ENCODE results near the gene PCDHGB4. TPM values are rescaled to one million over a fixed set of nuclear protein-coding genes. Genes with fewer than 3 reads are reported as not detected.

The PCDHGB4 gene
- total and polyA plus RNA-seq, 2 experiments from 2014 or later = 5.0 to 6.8 TPM

DNA sequence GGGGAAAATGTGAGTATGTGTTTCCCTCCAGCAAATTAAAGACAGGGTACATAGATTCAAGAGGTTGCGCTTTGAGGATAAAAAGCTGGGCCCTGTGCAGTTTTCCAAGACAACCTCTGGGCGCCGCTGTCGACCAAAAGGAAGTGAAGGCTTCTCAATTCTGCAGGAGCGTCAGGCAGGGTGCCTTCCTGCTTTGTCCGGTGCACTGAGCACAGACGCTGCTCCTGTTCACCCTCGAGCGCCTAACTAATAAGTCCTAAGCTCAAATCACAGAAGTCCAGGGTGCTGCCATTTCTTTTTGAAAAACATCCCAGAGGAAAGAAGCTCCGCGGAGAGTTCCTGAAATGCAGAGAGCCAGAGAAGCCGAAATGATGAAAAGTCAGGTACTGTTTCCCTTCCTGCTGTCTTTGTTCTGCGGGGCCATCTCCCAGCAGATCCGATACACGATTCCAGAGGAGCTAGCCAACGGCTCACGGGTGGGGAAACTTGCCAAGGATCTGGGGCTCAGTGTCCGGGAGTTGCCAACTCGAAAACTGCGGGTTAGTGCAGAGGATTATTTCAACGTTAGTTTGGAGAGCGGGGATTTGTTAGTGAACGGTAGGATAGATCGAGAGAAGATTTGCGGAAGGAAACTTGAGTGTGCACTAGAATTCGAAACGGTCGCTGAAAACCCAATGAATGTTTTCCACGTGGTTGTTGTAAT is 37.4 kb upstream of the PCDHGB4 start, which contains the start of gene PCDHGB1:
TSS of gene PCDHGB1 (plus strand) at position 183 of the 703 bp plus-strand sequence. CDS start at position 345, 162 bp downstream.
- Histone ChIP-seq H3K4me3 (peak within 1 kb of the TSS; percentile 41), H4K20me1 (ENCODE audit: insufficient read depth) (no peaks in the 10 kb centered on the region), H3K36me3 (ENCODE audit: low read depth) (no peaks in the 10 kb centered on the region), H3K9me3 (ENCODE audit: low read depth) (no peaks in the 10 kb centered on the region), H3K9ac (no peak within 1 kb of the TSS), H3F3A (ENCODE audit: insufficient read depth) (no peaks in the 10 kb centered on the region), H3K9me2 (ENCODE audit: insufficient read depth) (no peaks in the 10 kb centered on the region), H3K27ac (no peak within 1 kb of the TSS), H3K27me3 (replicated peaks; ENCODE audit: insufficient read depth) (no peaks in the 10 kb centered on the region), H3K4me2 (ENCODE audit: unreplicated experiment) (no peak within 1 kb of the TSS), H2AFZ (peak within 1 kb of the TSS; percentile 37; the same call in 1 of the 2 replicates), H3K4me1 (ENCODE audit: insufficient read depth) (no peaks in the 10 kb centered on the region), H3K79me2 (ENCODE audit: insufficient read depth) (no peaks in the 10 kb centered on the region)
- 31 to 38% methylated on average over 29 of the region's 29 CpGs for WGBS, 2 experiments (ENCODE audit: low coverage in 1 of 2, low lambda C conversion rate in 2 of 2, missing lambda C conversion rate in 2 of 2)
- in situ Hi-C loops (cut with MboI) = no loop called here
- TF ChIP-seq EZH2phosphoT487 (IDR thresholded peaks at IDR 0.05; ENCODE audit: insufficient read depth, low read depth) (no peak), EZH2 (IDR thresholded peaks at IDR 0.05; ENCODE audit: insufficient read depth, poor library complexity, severe bottlenecking) (no peak)
- peak; percentile 62 for DNase-seq

DNA sequence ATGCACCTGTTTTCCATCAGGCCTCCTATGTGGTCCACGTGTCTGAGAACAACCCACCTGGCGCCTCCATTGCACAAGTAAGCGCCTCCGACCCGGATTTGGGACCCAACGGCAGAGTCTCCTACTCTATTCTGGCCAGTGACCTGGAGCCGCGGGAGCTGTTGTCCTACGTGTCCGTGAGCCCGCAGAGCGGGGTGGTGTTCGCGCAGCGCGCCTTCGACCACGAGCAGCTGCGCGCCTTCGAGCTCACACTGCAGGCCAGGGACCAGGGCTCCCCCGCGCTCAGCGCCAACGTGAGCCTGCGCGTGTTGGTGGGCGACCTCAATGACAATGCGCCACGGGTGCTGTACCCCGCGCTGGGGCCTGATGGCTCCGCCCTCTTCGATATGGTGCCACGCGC is 35.9 kb upstream of the PCDHGB4 start:
- Histone ChIP-seq H3K27ac (no peak overlapping the region), H3K4me1 (ENCODE audit: insufficient read depth) (no peaks in the 10 kb centered on the region), H4K20me1 (ENCODE audit: insufficient read depth) (no peaks in the 10 kb centered on the region), H3K27me3 (replicated peaks; ENCODE audit: insufficient read depth) (no peaks in the 10 kb centered on the region), H3K9me3 (ENCODE audit: low read depth) (no peaks in the 10 kb centered on the region), H2AFZ (no peak overlapping the region), H3K9ac (no peak overlapping the region), H3K4me3 (no peak overlapping the region), H3F3A (ENCODE audit: insufficient read depth) (no peaks in the 10 kb centered on the region), H3K9me2 (ENCODE audit: insufficient read depth) (no peaks in the 10 kb centered on the region), H3K79me2 (ENCODE audit: insufficient read depth) (no peaks in the 10 kb centered on the region), H3K36me3 (ENCODE audit: low read depth) (no peaks in the 10 kb centered on the region), H3K4me2 (ENCODE audit: unreplicated experiment) (no peak overlapping the region)
- WGBS, 2 experiments (ENCODE audit: low coverage in 1 of 2, low lambda C conversion rate in 2 of 2, missing lambda C conversion rate in 2 of 2) = 39 to 49% methylated on average over 16 to 33 of the region's 36 CpGs
- no peak for DNase-seq
- TF ChIP-seq EZH2 (IDR thresholded peaks at IDR 0.05; ENCODE audit: insufficient read depth, poor library complexity, severe bottlenecking) = no peak
- no peak for TF ChIP-seq EZH2phosphoT487 (IDR thresholded peaks at IDR 0.05; ENCODE audit: insufficient read depth, low read depth)
- in situ Hi-C loops (cut with MboI) = no loop called here

DNA sequence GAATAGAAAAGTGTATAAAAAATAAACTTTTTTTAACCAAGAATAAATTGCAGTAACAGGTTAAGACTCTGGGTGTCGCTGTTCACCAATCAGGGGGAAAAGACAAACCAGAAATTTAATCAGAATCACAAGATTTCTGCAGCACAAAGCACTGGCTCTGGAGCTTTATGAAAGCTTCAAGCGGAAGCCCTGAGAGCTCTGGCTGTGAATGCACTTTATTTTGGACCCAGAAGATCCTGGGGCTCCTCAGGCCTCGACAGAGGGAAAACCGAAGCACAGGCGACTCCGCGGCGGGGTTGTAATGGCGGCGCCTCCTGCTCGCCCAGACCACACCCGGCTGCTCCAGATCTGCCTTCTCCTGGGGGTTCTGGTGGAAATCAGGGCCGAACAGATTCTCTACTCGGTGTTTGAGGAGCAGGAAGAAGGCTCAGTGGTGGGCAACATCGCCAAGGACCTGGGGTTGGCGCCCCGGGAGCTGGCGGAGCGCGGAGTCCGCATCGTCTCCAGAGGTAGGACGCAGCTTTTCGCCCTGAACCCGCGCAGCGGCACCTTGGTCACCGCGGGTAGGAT is 32.5 kb upstream of the PCDHGB4 start, which contains the start of gene PCDHGA4:
TSS of gene PCDHGA4 (plus strand) at position 122 of the 570 bp plus-strand sequence. CDS start at position 209, 87 bp downstream.
- Histone ChIP-seq H3K9me3 (ENCODE audit: low read depth) (peaks cover 3% of the 10 kb centered on the region), H3K4me1 (ENCODE audit: insufficient read depth) (no peaks in the 10 kb centered on the region)

GRCh38 chr5:141355641-141356040 is 31.9 kb upstream of the PCDHGB4 start:
- Histone ChIP-seq H3K9me3 (ENCODE audit: low read depth) (peaks cover 3% of the 10 kb centered on the region), H3K4me3 (peak overlapping the region; percentile 77), H3K27me3 (replicated peaks; ENCODE audit: insufficient read depth) (no peaks in the 10 kb centered on the region), H3K79me2 (ENCODE audit: insufficient read depth) (peaks cover 6% of the 10 kb centered on the region; the same call in 1 of the 2 replicates), H3K27ac (no peak overlapping the region), H3K4me2 (ENCODE audit: unreplicated experiment) (peak overlapping the region; percentile 61), H3F3A (ENCODE audit: insufficient read depth) (no peaks in the 10 kb centered on the region), H3K9me2 (ENCODE audit: insufficient read depth) (no peaks in the 10 kb centered on the region), H4K20me1 (ENCODE audit: insufficient read depth) (no peaks in the 10 kb centered on the region), H3K9ac (peak overlapping the region; percentile 81; the same call in 1 of the 2 replicates), H2AFZ (peak overlapping the region; percentile 92), H3K36me3 (ENCODE audit: low read depth) (no peaks in the 10 kb centered on the region), H3K4me1 (ENCODE audit: insufficient read depth) (no peaks in the 10 kb centered on the region)
- in situ Hi-C loops (cut with MboI) = no loop called here
- no peak for TF ChIP-seq EZH2phosphoT487 (IDR thresholded peaks at IDR 0.05; ENCODE audit: insufficient read depth, low read depth)
- TF ChIP-seq EZH2 (IDR thresholded peaks at IDR 0.05; ENCODE audit: insufficient read depth, poor library complexity, severe bottlenecking) = no peak
- 52 to 57% methylated on average over 24 of the region's 24 CpGs for WGBS, 2 experiments (ENCODE audit: low coverage in 1 of 2, low lambda C conversion rate in 2 of 2, missing lambda C conversion rate in 2 of 2)
- no peak for DNase-seq

More for the DNA sequence above, 32.5 kb upstream of the PCDHGB4 start, which contains the start of gene PCDHGA4:
- H3K27ac ChIP-seq = peak within 1 kb of the TSS; percentile 61
- H3K79me2 ChIP-seq (ENCODE audit: insufficient read depth) = peaks cover 6% of the 10 kb centered on the region; the same call in 1 of the 2 replicates
- DNase-seq = peak; percentile 55
- TF ChIP-seq EZH2 (IDR thresholded peaks at IDR 0.05; ENCODE audit: insufficient read depth, poor library complexity, severe bottlenecking) (no peak), EZH2phosphoT487 (IDR thresholded peaks at IDR 0.05; ENCODE audit: insufficient read depth, low read depth) (no peak)
- peak within 1 kb of the TSS; percentile 81 for H3K9ac ChIP-seq
- H3K9me2 ChIP-seq (ENCODE audit: insufficient read depth) = no peaks in the 10 kb centered on the region
- no peaks in the 10 kb centered on the region for H3K36me3 ChIP-seq (ENCODE audit: low read depth)
- WGBS, 2 experiments (ENCODE audit: low coverage in 1 of 2, low lambda C conversion rate in 2 of 2, missing lambda C conversion rate in 2 of 2) = 12 to 18% methylated on average over 29 of the region's 29 CpGs
- peak within 1 kb of the TSS; percentile 61 for H3K4me2 ChIP-seq (ENCODE audit: unreplicated experiment)
- H4K20me1 ChIP-seq (ENCODE audit: insufficient read depth) = no peaks in the 10 kb centered on the region
- H2AFZ ChIP-seq = peak within 1 kb of the TSS; percentile 92
- no peaks in the 10 kb centered on the region for H3K27me3 ChIP-seq (replicated peaks; ENCODE audit: insufficient read depth)
- no peaks in the 10 kb centered on the region for H3F3A ChIP-seq (ENCODE audit: insufficient read depth)
- H3K4me3 ChIP-seq = peak within 1 kb of the TSS; percentile 77
- in situ Hi-C loops (cut with MboI) = no loop called here

Data from GM23248 (cell line).